Activated B cell treated with CpG ODN at 0.5 μM for 24 hours (primary cell): Measurements from ENCODE around the gene GABARAPL1. TPM values are rescaled to one million over a fixed set of nuclear protein-coding genes. Genes with fewer than 3 reads are reported as not detected.
A peak's percentile ranks its signal among the peaks of the same experiment; 100 is the strongest.

Experiments
- ATAC-seq: fragments of 200-7000 bp; cut with Tn5 transposase; one replicate; pipeline ENCODE4 v1.10.0; 2021; ENCODE audit warnings: low read depth, mild to moderate bottlenecking, moderate library complexity
- CTCF ChIA-PET: fragments of 350-600 bp; sonication (Branson Sonifier 250); formaldehyde crosslinking; loops from one replicate; lab custom pipeline; 2021; ENCODE audit warnings: antibody characterized with exemption; lab: Charles Lee
- POLR2A ChIA-PET: fragments of 350-600 bp; sonication (Branson Sonifier 250); formaldehyde crosslinking; loops from one replicate; lab custom pipeline; 2021; ENCODE audit warnings: antibody characterized with exemption; lab: Charles Lee
- DNase-seq: peaks from one replicate; pipeline ENCODE4 v3.0.0; 2022
- H3K27ac Mint-ChIP-seq: one replicate; pipeline ENCODE4 v1.8.0; 2020; ENCODE audit warnings: mixed read lengths
- H3K27me3 Mint-ChIP-seq: one replicate; pipeline ENCODE4 v1.8.0; 2021; ENCODE audit warnings: mixed read lengths
- H3K36me3 Mint-ChIP-seq: one replicate; pipeline ENCODE4 v1.8.0; 2021; ENCODE audit warnings: low read depth, mixed read lengths
- H3K4me1 Mint-ChIP-seq: one replicate; pipeline ENCODE4 v1.8.0; 2021; ENCODE audit warnings: mixed read lengths
- H3K4me3 Mint-ChIP-seq: one replicate; pipeline ENCODE4 v1.8.0; 2020; ENCODE audit warnings: mild to moderate bottlenecking, mixed read lengths
- H3K9me3 Mint-ChIP-seq: one replicate; pipeline ENCODE4 v1.8.0; 2020; ENCODE audit warnings: mixed read lengths
- CTCF ChIP-seq: fragments of 200-600 bp; IDR thresholded peaks from one replicate; pipeline ENCODE4 v1.8.0; 2022; ENCODE audit warnings: antibody characterized with exemption, mild to moderate bottlenecking
- intact Hi-C: fragments of 100-400 bp; cut with micrococcal nuclease; formaldehyde crosslinking; loops from one replicate; pipeline ENCODE4 v1.15.1; 2024
- total RNA-seq: library from RNA; stranded (reverse); gene quantifications from 2 replicates; pipeline ENCODE4 v1.2.3, GENCODE V29; 2022

GABARAPL1 gene
- total RNA-seq, 1 donor from 2014 or later, result 2.1 TPM

- TF ChIP-seq CTCF, result no peak
- Mint-ChIP-seq H3K9me3 (no peaks in the 10 kb centered on the region), H3K27ac (no peak overlapping the region), H3K36me3 (no peaks in the 10 kb centered on the region), H3K4me1 (peaks cover 4% of the 10 kb centered on the region), H3K4me3 (no peak overlapping the region), H3K27me3 (peaks cover 52% of the 10 kb centered on the region)
- POLR2A ChIA-PET, result interaction anchor here (0.7 kb wide), 1 partner anchor 140 kb away, joined by 7 read pairs; no protein-coding TSS in a partner anchor
- ATAC-seq (no peak), DNase-seq (no peak)
- intact Hi-C loops, result loop anchor here (1.0 to 2.0 kb wide), 4 partner anchors 36 to 439 kb away; no protein-coding TSS in a partner anchor
- CTCF ChIA-PET, result interaction anchor here (0.8 to 1.5 kb wide), 4 partner anchors 30 to 858 kb away, joined by 3 to 14 read pairs (median 4); no protein-coding TSS in a partner anchor
Measured at GRCh38 chr12:10189653-10190052, 23.0 kb upstream of the GABARAPL1 start.

GRCh38 chr12:10190558-10191388 lies 21.9 kb upstream of the GABARAPL1 start:
- Mint-ChIP-seq H3K27me3 (peaks cover 51% of the 10 kb centered on the region), H3K4me1 (peaks cover 8% of the 10 kb centered on the region), H3K9me3 (no peaks in the 10 kb centered on the region), H3K36me3 (no peaks in the 10 kb centered on the region), H3K4me3 (no peak overlapping the region), H3K27ac (no peak overlapping the region)
- ATAC-seq (peak; percentile 94), DNase-seq (no peak)
- TF ChIP-seq CTCF, result peak; percentile 22
- ChIA-PET CTCF (interaction anchor here (1.2 to 2.0 kb wide), 5 partner anchors 32 to 440 kb away, joined by 3 to 14 read pairs (median 5); no protein-coding TSS in a partner anchor), POLR2A (no interaction called here)
- intact Hi-C loops, result loop anchor here (1.0 to 2.0 kb wide), 4 partner anchors 37 to 440 kb away; no protein-coding TSS in a partner anchor

GRCh38 chr12:10191865-10192264 lies 20.8 kb upstream of the GABARAPL1 start:
- ATAC-seq (no peak), DNase-seq (no peak)
- Mint-ChIP-seq H3K4me3 (no peak overlapping the region), H3K27ac (no peak overlapping the region), H3K27me3 (peaks cover 48% of the 10 kb centered on the region), H3K4me1 (peaks cover 15% of the 10 kb centered on the region), H3K9me3 (no peaks in the 10 kb centered on the region), H3K36me3 (no peaks in the 10 kb centered on the region)
- intact Hi-C loops, result loop anchor here (2.0 kb wide), 2 partner anchors 377 to 441 kb away; no protein-coding TSS in a partner anchor
- ChIA-PET CTCF (interaction anchor here (0.5 to 2.0 kb wide), 3 partner anchors 15 to 252 kb away, joined by 3 to 12 read pairs (median 4); no protein-coding TSS in a partner anchor), POLR2A (no interaction called here)
- TF ChIP-seq CTCF, result no peak

GRCh38 chr12:10194160-10194670 lies 18.5 kb upstream of the GABARAPL1 start:
- ATAC-seq (no peak), DNase-seq (no peak)
- intact Hi-C loops, result no loop called here
- H3K9me3 Mint-ChIP-seq, result no peaks in the 10 kb centered on the region
- no peak overlapping the region for H3K4me3 Mint-ChIP-seq
- no peak for TF ChIP-seq CTCF
- POLR2A ChIA-PET, result interaction anchor here (0.6 kb wide), 1 partner anchor 395 kb away, joined by 4 read pairs; no protein-coding TSS in a partner anchor
- peaks cover 15% of the 10 kb centered on the region for H3K4me1 Mint-ChIP-seq
- peaks cover 57% of the 10 kb centered on the region for H3K27me3 Mint-ChIP-seq
- CTCF ChIA-PET, result interaction anchor here (0.7 to 3.4 kb wide), 2 partner anchors 41 to 55 kb away, joined by 3 to 11 read pairs; no protein-coding TSS in a partner anchor
- no peaks in the 10 kb centered on the region for H3K36me3 Mint-ChIP-seq
- no peak overlapping the region for H3K27ac Mint-ChIP-seq
